ENCODE data around the gene MED13.

MED13 gene

GRCh38 chr17:61986898-61987297 is 78.2 kb downstream of the MED13 start:
- no peak overlapping the region for H2BK15ac ChIP-seq (ENCODE audit: low read depth, poor library complexity, severe bottlenecking)
- H3K4me3 ChIP-seq (ENCODE audit: insufficient read depth in 1 of 2, low read depth in 1 of 2, low read length in 2 of 2), result no peak overlapping the region
- no peak overlapping the region for H3K23ac ChIP-seq (ENCODE audit: low read length in 2 of 2)
- no peak overlapping the region for H3K14ac ChIP-seq (ENCODE audit: low read length in 2 of 2)
- no peak overlapping the region for H4K8ac ChIP-seq (ENCODE audit: low read length)
- no peaks in the 10 kb centered on the region for H3K9me3 ChIP-seq (ENCODE audit: control insufficient read depth, low read length)
- H3K4me1 ChIP-seq (ENCODE audit: control insufficient read depth, insufficient read depth, low read depth, low read length), result no peaks in the 10 kb centered on the region
- H2BK120ac ChIP-seq (ENCODE audit: low read depth, low read length), result no peak overlapping the region
- 96% methylated on average over 5 of the region's 5 CpGs for WGBS
- no peak overlapping the region for H3K9ac ChIP-seq (ENCODE audit: low read length)
- peaks cover 20 to 89% of the 10 kb centered on the region in 2 experiments for H3K36me3 ChIP-seq (ENCODE audit: control insufficient read depth in 1 of 2, insufficient read depth in 2 of 2, low read depth in 1 of 2, low read length in 2 of 2)
- no peak overlapping the region for H2BK12ac ChIP-seq (ENCODE audit: low read length in 2 of 2)
- H3K4me2 ChIP-seq (ENCODE audit: low read length, poor library complexity, severe bottlenecking), result no peak overlapping the region
- no peak overlapping the region for H4K91ac ChIP-seq (ENCODE audit: low read length)
- H2BK5ac ChIP-seq (ENCODE audit: low read depth, low read length, poor library complexity, severe bottlenecking), result no peak overlapping the region
- H2AK5ac ChIP-seq (ENCODE audit: low read length, severe bottlenecking), result no peak overlapping the region
- no peak overlapping the region for H3K4ac ChIP-seq (ENCODE audit: low read depth in 1 of 2, low read length in 2 of 2)
- H3K27me3 ChIP-seq (ENCODE audit: control insufficient read depth in 1 of 2, insufficient read depth in 1 of 2, low read length in 2 of 2), result no peaks in the 10 kb centered on the region
- peaks cover 12% of the 10 kb centered on the region for H3K79me1 ChIP-seq (replicated peaks; ENCODE audit: low read length, poor library complexity, severe bottlenecking)
- H3K18ac ChIP-seq (ENCODE audit: low read depth in 1 of 2, low read length in 2 of 2), result no peak overlapping the region
- DNase-seq, result no peak
- no peak overlapping the region for H3K27ac ChIP-seq (ENCODE audit: low read length, poor library complexity, severe bottlenecking)
- H2AFZ ChIP-seq (ENCODE audit: low read depth, low read length), result no peak overlapping the region

GRCh38 chr17:61984821-61985220 is 80.3 kb downstream of the MED13 start:
- Histone ChIP-seq H2BK5ac (ENCODE audit: low read depth, low read length, poor library complexity, severe bottlenecking) (no peak overlapping the region), H3K23ac (ENCODE audit: low read length in 2 of 2) (no peak overlapping the region), H3K27me3 (ENCODE audit: control insufficient read depth in 1 of 2, insufficient read depth in 1 of 2, low read length in 2 of 2) (no peaks in the 10 kb centered on the region), H2BK12ac (ENCODE audit: low read length in 2 of 2) (no peak overlapping the region), H3K4ac (ENCODE audit: low read depth in 1 of 2, low read length in 2 of 2) (no peak overlapping the region), H3K9me3 (ENCODE audit: control insufficient read depth, low read length) (no peaks in the 10 kb centered on the region), H3K4me1 (ENCODE audit: control insufficient read depth, insufficient read depth, low read depth, low read length) (no peaks in the 10 kb centered on the region), H3K27ac (ENCODE audit: low read length, poor library complexity, severe bottlenecking) (no peak overlapping the region), H3K79me1 (replicated peaks; ENCODE audit: low read length, poor library complexity, severe bottlenecking) (peaks cover 17% of the 10 kb centered on the region), H2AFZ (ENCODE audit: low read depth, low read length) (no peak overlapping the region), H3K9ac (ENCODE audit: low read length) (no peak overlapping the region), H2BK15ac (ENCODE audit: low read depth, poor library complexity, severe bottlenecking) (no peak overlapping the region), H4K91ac (ENCODE audit: low read length) (no peak overlapping the region), H3K14ac (ENCODE audit: low read length in 2 of 2) (no peak overlapping the region), H2AK5ac (ENCODE audit: low read length, severe bottlenecking) (no peak overlapping the region), H3K4me3 (ENCODE audit: insufficient read depth in 1 of 2, low read depth in 1 of 2, low read length in 2 of 2) (no peak overlapping the region), H3K4me2 (ENCODE audit: low read length, poor library complexity, severe bottlenecking) (no peak overlapping the region), H4K8ac (ENCODE audit: low read length) (no peak overlapping the region), H2BK120ac (ENCODE audit: low read depth, low read length) (no peak overlapping the region), H3K18ac (ENCODE audit: low read depth in 1 of 2, low read length in 2 of 2) (no peak overlapping the region), H3K36me3 (ENCODE audit: control insufficient read depth in 1 of 2, insufficient read depth in 2 of 2, low read depth in 1 of 2, low read length in 2 of 2) (peaks cover 15 to 89% of the 10 kb centered on the region in 2 experiments)
- DNase-seq, result no peak
- 96% methylated on average over 4 of the region's 4 CpGs for WGBS

- Histone ChIP-seq H3K9ac (ENCODE audit: low read length) (no peak overlapping the region), H3K4me2 (ENCODE audit: low read length, poor library complexity, severe bottlenecking) (no peak overlapping the region), H4K91ac (ENCODE audit: low read length) (no peak overlapping the region), H2BK15ac (ENCODE audit: low read depth, poor library complexity, severe bottlenecking) (no peak overlapping the region), H3K14ac (ENCODE audit: low read length in 2 of 2) (no peak overlapping the region), H3K18ac (ENCODE audit: low read depth in 1 of 2, low read length in 2 of 2) (no peak overlapping the region), H2AFZ (ENCODE audit: low read depth, low read length) (no peak overlapping the region), H2BK5ac (ENCODE audit: low read depth, low read length, poor library complexity, severe bottlenecking) (no peak overlapping the region), H4K8ac (ENCODE audit: low read length) (no peak overlapping the region), H3K4ac (ENCODE audit: low read depth in 1 of 2, low read length in 2 of 2) (no peak overlapping the region), H3K79me1 (replicated peaks; ENCODE audit: low read length, poor library complexity, severe bottlenecking) (peaks cover 16% of the 10 kb centered on the region), H3K23ac (ENCODE audit: low read length in 2 of 2) (no peak overlapping the region), H3K36me3 (ENCODE audit: control insufficient read depth in 1 of 2, insufficient read depth in 2 of 2, low read depth in 1 of 2, low read length in 2 of 2) (peaks cover 20 to 87% of the 10 kb centered on the region in 2 experiments), H2AK5ac (ENCODE audit: low read length, severe bottlenecking) (no peak overlapping the region), H2BK120ac (ENCODE audit: low read depth, low read length) (no peak overlapping the region), H3K27me3 (ENCODE audit: control insufficient read depth in 1 of 2, insufficient read depth in 1 of 2, low read length in 2 of 2) (no peaks in the 10 kb centered on the region), H3K4me1 (ENCODE audit: control insufficient read depth, insufficient read depth, low read depth, low read length) (no peaks in the 10 kb centered on the region), H3K27ac (ENCODE audit: low read length, poor library complexity, severe bottlenecking) (no peak overlapping the region), H2BK12ac (ENCODE audit: low read length in 2 of 2) (no peak overlapping the region), H3K4me3 (ENCODE audit: insufficient read depth in 1 of 2, low read depth in 1 of 2, low read length in 2 of 2) (no peak overlapping the region), H3K9me3 (ENCODE audit: control insufficient read depth, low read length) (no peaks in the 10 kb centered on the region)
- DNase-seq, result no peak
These were observed 83.8 kb downstream of the MED13 start for GRCh38 chr17:61981323-61981722.

- H3K36me3 ChIP-seq (ENCODE audit: control insufficient read depth in 1 of 2, insufficient read depth in 2 of 2, low read depth in 1 of 2, low read length in 2 of 2), result peaks cover 20 to 83% of the 10 kb centered on the region in 2 experiments
- H3K4ac ChIP-seq (ENCODE audit: low read depth in 1 of 2, low read length in 2 of 2), result no peak overlapping the region
- H4K8ac ChIP-seq (ENCODE audit: low read length), result no peak overlapping the region
- H3K4me2 ChIP-seq (ENCODE audit: low read length, poor library complexity, severe bottlenecking), result no peak overlapping the region
- no peak overlapping the region for H3K4me3 ChIP-seq (ENCODE audit: insufficient read depth in 1 of 2, low read depth in 1 of 2, low read length in 2 of 2)
- H3K79me1 ChIP-seq (replicated peaks; ENCODE audit: low read length, poor library complexity, severe bottlenecking), result peaks cover 16% of the 10 kb centered on the region
- no peak for DNase-seq
- no peak overlapping the region for H2BK15ac ChIP-seq (ENCODE audit: low read depth, poor library complexity, severe bottlenecking)
- no peaks in the 10 kb centered on the region for H3K27me3 ChIP-seq (ENCODE audit: control insufficient read depth in 1 of 2, insufficient read depth in 1 of 2, low read length in 2 of 2)
- no peak overlapping the region for H2BK5ac ChIP-seq (ENCODE audit: low read depth, low read length, poor library complexity, severe bottlenecking)
- H3K4me1 ChIP-seq (ENCODE audit: control insufficient read depth, insufficient read depth, low read depth, low read length), result no peaks in the 10 kb centered on the region
- no peak overlapping the region for H4K91ac ChIP-seq (ENCODE audit: low read length)
- H2AK5ac ChIP-seq (ENCODE audit: low read length, severe bottlenecking), result no peak overlapping the region
- H3K14ac ChIP-seq (ENCODE audit: low read length in 2 of 2), result no peak overlapping the region
- no peak overlapping the region for H2AFZ ChIP-seq (ENCODE audit: low read depth, low read length)
- H3K18ac ChIP-seq (ENCODE audit: low read depth in 1 of 2, low read length in 2 of 2), result no peak overlapping the region
- 98% methylated on average over 5 of the region's 5 CpGs for WGBS
- no peaks in the 10 kb centered on the region for H3K9me3 ChIP-seq (ENCODE audit: control insufficient read depth, low read length)
- H2BK120ac ChIP-seq (ENCODE audit: low read depth, low read length), result no peak overlapping the region
- no peak overlapping the region for H3K23ac ChIP-seq (ENCODE audit: low read length in 2 of 2)
- no peak overlapping the region for H3K27ac ChIP-seq (ENCODE audit: low read length, poor library complexity, severe bottlenecking)
- no peak overlapping the region for H2BK12ac ChIP-seq (ENCODE audit: low read length in 2 of 2)
- no peak overlapping the region for H3K9ac ChIP-seq (ENCODE audit: low read length)
These were observed 84.5 kb downstream of the MED13 start for GRCh38 chr17:61980535-61980934.
